ENCODE data around the gene MDM4. TPM values are rescaled to one million over a fixed set of nuclear protein-coding genes. Genes with fewer than 3 reads are reported as not detected.
A peak's percentile ranks its signal among the peaks of the same experiment; 100 is the strongest.

MDM4 gene
- total and polyA plus RNA-seq, 2 donors (not counting 3 experiments of a cell fraction or from before 2014, with no cell fraction given): 11.7 to 67.0 TPM

DNA sequence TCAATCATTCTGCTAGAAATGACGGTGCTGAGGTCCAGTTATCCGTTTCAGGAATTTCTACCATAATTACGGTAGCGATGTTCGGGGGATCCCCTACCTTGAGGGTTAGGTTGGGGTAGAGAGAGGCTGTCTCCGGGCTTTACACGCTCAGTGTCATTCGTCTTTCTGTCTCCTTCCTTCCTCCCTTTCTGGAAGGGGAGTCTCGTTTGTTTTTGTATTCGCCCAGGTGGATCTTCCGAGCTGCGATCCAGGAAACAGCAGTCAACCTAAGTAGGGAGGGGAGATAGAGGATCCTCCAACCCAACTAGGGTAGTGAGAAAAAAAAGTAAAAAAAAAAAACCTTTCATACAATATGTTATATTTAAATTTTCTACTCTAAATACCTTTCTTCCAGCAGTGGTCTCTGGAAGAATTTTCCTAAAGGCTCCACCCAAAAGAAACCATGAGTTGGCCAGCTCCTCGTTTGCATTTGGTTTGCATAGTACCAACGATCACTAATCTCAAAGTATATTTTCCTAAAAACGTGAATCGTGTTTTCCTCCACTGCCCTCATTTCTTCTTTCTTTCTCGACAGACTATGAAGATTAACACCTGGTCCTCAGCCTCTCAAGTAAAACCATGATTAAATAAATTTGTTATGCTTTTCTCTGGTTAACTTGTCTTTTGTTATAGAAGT lies 21.0 kb upstream of the MDM4 start:
- H3K9me1 ChIP-seq (replicated peaks; ENCODE audit: control insufficient read depth, extremely low read depth, insufficient read depth, low read length): no peaks in the 10 kb centered on the region
- no peaks in the 10 kb centered on the region for H3K36me3 ChIP-seq (ENCODE audit: control insufficient read depth in 2 of 2, extremely low read depth in 1 of 2, insufficient read depth in 2 of 2, low read length in 2 of 2)
- H3K4me1 ChIP-seq (ENCODE audit: control insufficient read depth, extremely low read depth, insufficient read depth, low read length): peaks cover 18% of the 10 kb centered on the region
- FAIRE-seq (no peak), DNase-seq (ENCODE audit: low read depth, low spot score) (no peak)
- TF ChIP-seq FOS (IDR thresholded peaks at IDR 0.05; ENCODE audit: borderline replicate concordance, insufficient read depth, low read length): no peak
- TF ChIP-seq CTCF (IDR thresholded peaks at IDR 0.05; ENCODE audit: extremely low read depth in 1 of 2, insufficient read depth in 1 of 2, low read depth in 1 of 2, low read length in 2 of 2): no peak
- TF ChIP-seq MAX (IDR thresholded peaks at IDR 0.05; ENCODE audit: insufficient read depth, insufficient read length): no peak
- TF ChIP-seq POLR2A (IDR thresholded peaks at IDR 0.05; ENCODE audit: low read depth, low read length): no peak
- no peak for TF ChIP-seq POLR2AphosphoS5 (IDR thresholded peaks at IDR 0.05; ENCODE audit: insufficient read depth, low read depth, low read length)
- no peak for TF ChIP-seq JUN (IDR thresholded peaks at IDR 0.05; ENCODE audit: borderline replicate concordance, insufficient read depth, insufficient read length, low read depth)
- TF ChIP-seq GATA2 (IDR thresholded peaks at IDR 0.05; ENCODE audit: insufficient read depth, insufficient read length, low read depth, low read length): no peak
- no peak for TF ChIP-seq MYC (IDR thresholded peaks at IDR 0.05; ENCODE audit: low read depth, low read length)
- no peak for TF ChIP-seq EZH2 (IDR thresholded peaks at IDR 0.05; ENCODE audit: borderline replicate concordance, low read depth, low read length, severe bottlenecking)
- BruUV-seq (replicated peaks): no TSS peak
- peak overlapping the region; percentile 97 for H2AFZ ChIP-seq (ENCODE audit: low read depth, low read length)
- H3K4me3 ChIP-seq (replicated peaks in 1 of 3; ENCODE audit: insufficient read depth in 1 of 3, low read depth in 1 of 3, low read length in 3 of 3): peak overlapping the region; percentile 56 to 85 (median 64)
- intact Hi-C loops (cut with micrococcal nuclease): loop anchor here (2.0 kb wide), 1 partner anchor 64 kb away; no protein-coding TSS in a partner anchor
- H3K9ac ChIP-seq (replicated peaks; ENCODE audit: extremely low read depth, insufficient read depth, low read length): peak overlapping the region; percentile 51
- ChIA-PET CTCF (interaction anchor here (1.0 to 18.3 kb wide), 14 partner anchors 8 to 312 kb away, joined by 3 to 1267 read pairs (median 12); no protein-coding TSS in a partner anchor), POLR2A (interaction anchor here (0.7 to 1.8 kb wide), 6 partner anchors 11 to 353 kb away, joined by 3 to 19 read pairs (median 3); no protein-coding TSS in a partner anchor)
- H3K9me3 ChIP-seq (replicated peaks; ENCODE audit: control insufficient read depth, insufficient read depth, low read length): no peaks in the 10 kb centered on the region
- no peaks in the 10 kb centered on the region for H3K27me3 ChIP-seq (ENCODE audit: control insufficient read depth in 2 of 2, insufficient read depth in 2 of 2, low read length in 2 of 2)
- dilution Hi-C loops (cut with MboI; ENCODE audit: extremely low pct_ligation_motif_present, low sequenced_read_pairs): no loop called here
- H3K27ac ChIP-seq (ENCODE audit: insufficient read depth, low read depth, low read length): no peak overlapping the region
- peak overlapping the region; percentile 97 for H3K4me2 ChIP-seq (ENCODE audit: insufficient read depth, low read length)
- no peaks in the 10 kb centered on the region for H4K20me1 ChIP-seq (replicated peaks; ENCODE audit: control insufficient read depth, extremely low read depth, insufficient read depth, low read length)
- H3K79me2 ChIP-seq (ENCODE audit: control insufficient read depth, insufficient read depth, low read length): no peaks in the 10 kb centered on the region

All from endothelial cell of umbilical vein (primary cell).